D721Med (cell line): ENCODE results near the gene ARFRP1.

Experiments used
- DNase-seq: peaks from one replicate; pipeline ENCODE4 v3.0.0; 2011; ENCODE audit warnings: low spot score; ENCODE audit not compliant: insufficient read length
- FAIRE-seq: peaks from 2 replicates; lab custom pipeline; 2011; peaks lifted over from hg19 to GRCh38; lab: Jason Lieb, UNC
- CTCF ChIP-seq: IDR thresholded peaks from 2 replicates; pipeline ENCODE4 v1.5.1; 2012; ENCODE audit warnings: mild to moderate bottlenecking, control low read depth; ENCODE audit not compliant: insufficient read depth; ENCODE audit errors: missing control alignments

Gene ARFRP1

GRCh38 chr20:63751471-63752271 is 43.9 kb upstream of the ARFRP1 start:
- DNase-seq (no peak), FAIRE-seq (no peak)
- no peak for TF ChIP-seq CTCF

DNA sequence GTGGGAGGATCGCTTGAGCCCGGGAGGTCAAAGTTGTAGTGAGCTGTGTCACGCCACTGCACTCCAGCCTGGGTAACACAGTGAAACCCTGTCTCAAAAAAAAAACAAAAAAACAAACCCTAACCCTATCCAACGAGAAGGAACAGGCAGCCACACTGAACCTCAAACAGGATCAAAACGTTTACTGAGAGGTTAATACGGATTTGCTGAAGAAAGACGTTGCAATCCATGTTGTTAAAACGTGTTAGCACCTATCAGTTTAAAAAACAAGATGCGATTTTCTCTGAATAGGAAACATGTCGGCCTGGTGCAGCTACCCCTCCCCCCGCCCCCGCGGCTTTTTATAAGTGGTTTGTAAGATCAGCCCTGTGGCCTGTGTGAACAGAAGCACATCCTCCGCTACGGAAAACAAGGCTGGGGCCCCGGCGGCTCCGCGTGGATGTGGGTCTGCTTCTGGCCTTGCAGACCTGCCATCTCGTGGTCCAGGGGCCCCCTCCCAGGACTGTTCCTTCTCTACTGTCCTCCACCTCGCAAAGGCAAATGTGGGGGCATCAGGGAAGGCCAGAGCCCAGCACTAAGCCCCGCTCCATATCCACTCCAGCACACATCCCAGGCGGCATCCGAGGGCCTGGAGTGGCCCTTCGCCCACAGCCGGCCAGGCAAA is 43.2 kb upstream of the ARFRP1 start:
- DNase-seq, result no peak
- TF ChIP-seq CTCF, result no peak
- FAIRE-seq, result no peak

DNA sequence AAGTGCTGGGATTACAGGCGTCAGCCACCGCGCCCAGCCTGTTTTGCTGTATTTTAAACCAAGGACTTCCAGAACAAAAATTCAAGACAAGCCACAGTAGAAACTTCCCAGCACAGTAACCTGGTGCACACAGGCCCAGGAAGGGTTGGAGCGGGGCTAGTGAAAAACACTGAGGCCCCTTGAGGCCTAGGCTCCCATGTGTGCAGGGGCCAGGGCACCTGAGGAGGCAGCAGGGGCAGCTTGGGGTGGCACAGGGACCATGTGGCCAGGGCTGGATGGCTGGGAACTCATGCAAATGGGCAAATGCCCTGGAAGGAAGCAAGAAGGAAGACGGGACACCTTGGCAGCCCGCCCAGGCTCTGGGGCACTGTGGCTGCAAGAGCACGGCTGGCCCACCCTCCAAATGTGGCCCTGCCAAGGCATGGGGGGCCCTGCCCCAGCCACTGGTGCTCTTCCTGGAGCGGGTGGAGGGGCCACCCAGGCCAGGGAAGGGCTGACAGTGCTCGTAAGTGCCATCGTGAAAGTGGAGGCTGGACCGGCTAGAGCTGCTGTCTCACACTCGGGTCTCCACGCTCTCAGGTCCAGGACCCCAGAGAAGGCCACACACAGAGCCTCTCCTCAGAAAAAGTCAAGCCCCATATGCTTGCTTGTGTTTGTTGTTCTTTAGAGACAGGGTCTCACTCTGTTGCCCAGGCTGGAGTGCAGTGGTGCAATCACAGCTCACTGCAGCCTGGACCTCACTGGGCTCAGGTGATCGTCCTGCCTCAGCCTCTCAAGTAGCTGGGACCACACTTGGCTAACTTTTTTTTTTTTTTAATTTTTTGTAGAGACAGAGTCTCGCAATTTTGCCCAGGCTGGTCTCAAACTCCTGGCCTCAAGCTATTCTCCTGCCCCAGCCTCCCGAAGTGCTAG is 42.1 kb upstream of the ARFRP1 start:
- DNase-seq (no peak), FAIRE-seq (no peak)
- no peak for TF ChIP-seq CTCF

GRCh38 chr20:63748934-63749270 is 41.1 kb upstream of the ARFRP1 start:
- FAIRE-seq, result no peak
- no peak for TF ChIP-seq CTCF
- no peak for DNase-seq

- no peak for TF ChIP-seq CTCF
- no peak for FAIRE-seq
- no peak for DNase-seq
Observed at GRCh38 chr20:63748070-63748933, 40.5 kb upstream of the ARFRP1 start.

DNA sequence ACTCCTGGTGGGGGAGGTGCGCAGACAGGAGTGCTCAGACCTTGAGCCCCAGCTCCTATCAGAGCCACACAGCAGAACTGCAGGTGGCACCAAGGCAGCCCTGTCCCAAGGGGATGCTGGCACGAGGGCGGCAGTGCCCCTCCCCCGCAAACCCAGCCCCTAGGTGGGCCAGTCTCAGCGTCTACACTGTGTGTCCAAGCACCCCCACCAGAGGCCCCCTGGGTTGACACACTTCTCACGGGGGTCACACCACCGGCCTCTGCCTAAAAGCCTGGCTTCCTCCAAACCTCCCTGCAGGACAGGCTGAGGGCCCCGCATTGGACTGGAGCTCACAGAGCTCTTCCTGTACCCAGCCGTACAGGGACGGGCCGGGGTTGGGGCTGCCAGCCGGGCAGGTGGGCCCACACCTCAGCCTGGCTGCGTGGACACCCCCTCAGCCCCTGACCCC is 39.9 kb upstream of the ARFRP1 start:
- FAIRE-seq (no peak), DNase-seq (no peak)
- TF ChIP-seq CTCF, result no peak
